K562 (cell line): ENCODE results near the gene CNIH3. TPM values are rescaled to one million over a fixed set of nuclear protein-coding genes. Genes with fewer than 3 reads are reported as not detected.

Experiments used
- ATAC-seq: fragments of 200-7000 bp; cut with Tn5 transposase; 3 replicates; pipeline ENCODE4 v1.9.1; 2020; ENCODE audit warnings: moderate library complexity
- BruUV-seq: library from RNA; stranded (reverse); fragments of 400-500 nt; replicated peaks from 2 replicates; lab custom pipeline; 2021; lab: Mats Ljungman, UMichigan
- CTCF ChIA-PET: fragments of 300-600 bp; formaldehyde crosslinking; extraction: SDS; loops from one replicate; lab custom pipeline; 2021; ENCODE audit warnings: low intra/inter-chr PET ratio; lab: Yijun Ruan, JAX
- POLR2A ChIA-PET: fragments of 300-600, 350-650 bp; sonication (Branson Sonifier 250); formaldehyde crosslinking; extraction: SDS; loops from one replicate; lab custom pipeline; 2021; ENCODE audit warnings: antibody characterized with exemption, inconsistent platforms; lab: Yijun Ruan, JAX
- DNase-seq, 4 experiments: peaks; one replicate each; pipeline versions ENCODE4 v3.0.0 to v3.0.0-alpha.2; 2011 to 2018; ENCODE audit warnings: low spot score in 3 of 4, mixed read lengths in 3 of 4; ENCODE audit errors: extremely low read depth in 1 of 4
- FAIRE-seq: peaks from 2 replicates; lab custom pipeline; 2011; peaks lifted over from hg19 to GRCh38; lab: Jason Lieb, UNC
- H2AFZ ChIP-seq: 2 replicates; pipeline ENCODE4 v1.6.0; 2011; ENCODE audit warnings: low read depth, low read length, control low read depth, inconsistent platforms
- H3K27ac ChIP-seq: fragments of 200-600 bp; 3 replicates; pipeline ENCODE4 v1.8.0; 2011; ENCODE audit warnings: low read depth, mild to moderate bottlenecking, control low read depth, inconsistent platforms, low read length, moderate library complexity, mixed read lengths; ENCODE audit errors: extremely low read depth
- H3K27me3 ChIP-seq, 2 experiments: fragments of 300-600 bp in 1 of 2; 2 replicates in 1 of 2; 3 replicates in 1 of 2; pipeline versions ENCODE4 v1.6.0 to v1.8.0; 2011; ENCODE audit warnings: inconsistent platforms in 2 of 2, low read length in 2 of 2, mild to moderate bottlenecking in 1 of 2, mixed read lengths in 1 of 2, moderate library complexity in 1 of 2; ENCODE audit not compliant: control insufficient read depth in 2 of 2, insufficient read depth in 2 of 2
- H3K36me3 ChIP-seq: fragments of 300-600 bp; 3 replicates; pipeline ENCODE4 v1.8.0; 2011; ENCODE audit warnings: mild to moderate bottlenecking, low read length, inconsistent platforms; ENCODE audit not compliant: control insufficient read depth, insufficient read depth
- H3K4me1 ChIP-seq, 2 experiments: fragments of 200-600 bp in 1 of 2; replicated peaks in 1 of 2; 2 replicates in 1 of 2; 3 replicates in 1 of 2; pipeline versions ENCODE4 v1.5.1 to v1.8.0; 2011; ENCODE audit warnings: inconsistent platforms in 2 of 2, low read length in 2 of 2, mild to moderate bottlenecking in 1 of 2, mixed read lengths in 1 of 2, moderate library complexity in 1 of 2; ENCODE audit not compliant: control insufficient read depth in 2 of 2, insufficient read depth in 2 of 2
- H3K4me2 ChIP-seq: 2 replicates; pipeline ENCODE4 v1.6.1; 2011; ENCODE audit warnings: low read length, control low read depth, inconsistent platforms, mixed read lengths; ENCODE audit not compliant: insufficient read depth
- H3K4me3 ChIP-seq: fragments of 200-600 bp; sonication (generic), shearing (Covaris generic); 2 replicates; pipeline ENCODE4 v1.5.1; 2016; ENCODE audit warnings: control low read depth, inconsistent platforms
- H3K79me2 ChIP-seq: fragments of 200-600 bp; 3 replicates; pipeline ENCODE4 v1.8.0; 2011; ENCODE audit warnings: low read length, inconsistent platforms; ENCODE audit not compliant: control insufficient read depth, insufficient read depth
- H3K9ac ChIP-seq, 2 experiments: 2 replicates each; pipeline versions ENCODE4 v1.6.0 to v1.6.1; 2011; ENCODE audit warnings: low read depth in 2 of 2, low read length in 2 of 2, control low read depth in 1 of 2, inconsistent platforms in 1 of 2, mild to moderate bottlenecking in 1 of 2, mixed read lengths in 1 of 2; ENCODE audit not compliant: insufficient read depth in 1 of 2
- H3K9me1 ChIP-seq: one replicate; pipeline ENCODE4 v1.6.0; 2011; ENCODE audit warnings: inconsistent platforms, mild to moderate bottlenecking, low read length, moderate library complexity; ENCODE audit not compliant: control insufficient read depth, insufficient read depth
- H3K9me3 ChIP-seq: replicated peaks from 2 replicates; pipeline ENCODE4 v1.5.1; 2011; ENCODE audit warnings: low read depth, low read length, inconsistent platforms; ENCODE audit not compliant: control insufficient read depth, insufficient read depth
- H4K20me1 ChIP-seq: replicated peaks from 2 replicates; pipeline ENCODE4 v1.6.1; 2011; ENCODE audit warnings: low read length, inconsistent platforms, mixed read lengths; ENCODE audit not compliant: control insufficient read depth, insufficient read depth
- CBX1 ChIP-seq: sonication (generic); IDR thresholded peaks from 2 replicates; pipeline ENCODE4 v1.6.1; 2016; ENCODE audit warnings: antibody characterized with exemption, low read depth, mild to moderate bottlenecking
- CC2D1A ChIP-seq: fragments of 450-650 bp; IDR thresholded peaks from 2 replicates; pipeline ENCODE4 v1.6.1; 2017; ENCODE audit warnings: mild to moderate bottlenecking
- CEBPZ ChIP-seq: fragments of 150-350 bp; IDR thresholded peaks from 2 replicates; pipeline ENCODE4 v1.6.1; 2014; ENCODE audit warnings: low read depth, mild to moderate bottlenecking, low read length, borderline replicate concordance
- MLX ChIP-seq, 2 experiments: fragments of 450-650 bp in 1 of 2; sonication (generic) in 1 of 2; formaldehyde crosslinking; conservative IDR thresholded peaks; 2 replicates each; pipeline versions ENCODE4 v1.4.0 to v1.8.1; 2020 to 2022; ENCODE audit warnings: mild to moderate bottlenecking in 1 of 2, missing genetic modification reagents in 1 of 2
- NCOA4 ChIP-seq: fragments of 450-650 bp; IDR thresholded peaks from 2 replicates; pipeline ENCODE4 v1.6.1; 2018; ENCODE audit warnings: mild to moderate bottlenecking; ENCODE audit not compliant: partially characterized antibody
- SIRT6 ChIP-seq: IDR thresholded peaks from one replicate; pipeline ENCODE4 v1.6.1; 2012; ENCODE audit warnings: low read depth, mild to moderate bottlenecking, control low read depth, inconsistent platforms, low read length, moderate library complexity
- STAT5A ChIP-seq: IDR thresholded peaks from 2 replicates; pipeline ENCODE4 v1.6.1; 2012; ENCODE audit warnings: low read length, inconsistent platforms, borderline replicate concordance
- TFAP4 ChIP-seq: sonication (generic); formaldehyde crosslinking; IDR thresholded peaks from 2 replicates; pipeline ENCODE4 v1.8.0; 2022; ENCODE audit warnings: missing genetic modification reagents, mild to moderate bottlenecking, moderate library complexity, borderline replicate concordance
- ZNF134 ChIP-seq: fragments of 250-450 bp; sonication (Bioruptor Pico); conservative IDR thresholded peaks from 2 replicates; pipeline ENCODE4 v1.4.0; 2020
- ZNF644 ChIP-seq: fragments of 200-800 bp; sonication (Bioruptor generic); IDR thresholded peaks from 2 replicates; pipeline ENCODE4 v1.6.1; 2016; ENCODE audit warnings: low read depth, missing genetic modification characterization, missing compliant biosample characterization
- WGBS: fragments of 100-300 bp; shearing (Covaris generic); methylation state at CpG from one replicate; pipeline ENCODE4 v1.1.6; 2016; ENCODE audit warnings: low coverage, mixed read lengths; ENCODE audit not compliant: insufficient coverage; ENCODE audit errors: missing lambda C conversion rate; 5-methylcytosine and 5-hydroxymethylcytosine counted together
- in situ Hi-C: fragments of 300-500 bp; cut with MboI; formaldehyde crosslinking; loops from 4 replicates; pipeline ENCODE4 v1.15.0; 2018; ENCODE audit warnings: inconsistent platforms, mixed read lengths
- intact Hi-C: fragments of 100-400 bp; cut with micrococcal nuclease; formaldehyde crosslinking; loops from 2 replicates; pipeline ENCODE4 v1.14.2; 2022
- polyA plus RNA-seq, 8 experiments: library from polyadenylated mRNA; depleted of rRNA in 4 of 8; stranded (reverse) in 5 of 8; unstranded in 3 of 8; fragments of >200 nt; fragmentation: Nextera tagmentation in 2 of 8; fragmentation: Illumina TruSeq in 1 of 8; extraction: Ambion mirVana in 2 of 8; extraction: Trizol in 1 of 8; gene quantifications; 2 replicates each; pipeline versions ENCODE4 v1.2.1 to v1.2.3, GENCODE V29; 2011 to 2014; ENCODE audit warnings: inconsistent platforms in 1 of 8, missing spikeins in 1 of 8
- total RNA-seq, 7 experiments: library from RNA; depleted of rRNA in 6 of 7; stranded (reverse); fragments of >200 nt in 6 of 7; fragmentation: Illumina TruSeq in 2 of 7; extraction: Trizol in 2 of 7; gene quantifications; 2 replicates each; pipeline versions ENCODE4 v1.2.1 to v1.2.3, GENCODE V29; 2011 to 2021; ENCODE audit warnings: low replicate concordance in 1 of 7

The CNIH3 gene
- total and polyA plus RNA-seq, 9 of the 15 experiments (the other 6 are each of a cell fraction or from before 2014, with no cell fraction given), result 0.14 to 1.8 (median 0.79) TPM

- Histone ChIP-seq H3K9me1 (no peaks in the 10 kb centered on the region), H3K9me3 (no peaks in the 10 kb centered on the region; the same call in none of the 2 replicates), H3K4me2 (no peak overlapping the region), H3K4me3 (no peak overlapping the region), H3K4me1 (peaks cover 0 to 15% of the 10 kb centered on the region in 2 experiments; a peak in 1 of 5 replicates), H3K36me3 (no peaks in the 10 kb centered on the region), H3K9ac (no peak overlapping the region), H2AFZ (no peak overlapping the region), H3K79me2 (no peaks in the 10 kb centered on the region), H4K20me1 (no peaks in the 10 kb centered on the region; the same call in 1 of the 2 replicates), H3K27me3 (peaks cover 44 to 49% of the 10 kb centered on the region in 2 experiments; a peak in 4 of 5 replicates), H3K27ac (no peak overlapping the region)
- ChIA-PET POLR2A (no interaction called here), CTCF (interaction anchor here (0.6 kb wide), 1 partner anchor 94 kb away, joined by 3 read pairs; no protein-coding TSS in a partner anchor)
- ATAC-seq (no peak), DNase-seq (no peak), FAIRE-seq (no peak)
- in situ Hi-C loops (no loop called here), intact Hi-C loops (no loop called here)
- BruUV-seq, result no TSS peak
- WGBS, result 21% methylated on average over 49 of the region's 52 CpGs
- TF ChIP-seq ZNF134 (CRISPR knock-in tag) (no peak), MLX (CRISPR knock-in tag; conservative IDR thresholded peaks at IDR 0.05) (no peak), NCOA4 (no peak), STAT5A (no peak), CC2D1A (no peak), ZNF644 (tag) (no peak), CBX1 (no peak), SIRT6 (no peak), TFAP4 (CRISPR knock-in tag) (no peak), CEBPZ (no peak)
Observed at GRCh38 chr1:224616756-224617409, 766 bp downstream of the CNIH3 start.
